ENCODE data around the gene KCNJ14.

The KCNJ14 gene

GRCh38 chr19:48489608-48490216 lies 34.3 kb downstream of the KCNJ14 start:
- DNase-seq: no peak

DNA sequence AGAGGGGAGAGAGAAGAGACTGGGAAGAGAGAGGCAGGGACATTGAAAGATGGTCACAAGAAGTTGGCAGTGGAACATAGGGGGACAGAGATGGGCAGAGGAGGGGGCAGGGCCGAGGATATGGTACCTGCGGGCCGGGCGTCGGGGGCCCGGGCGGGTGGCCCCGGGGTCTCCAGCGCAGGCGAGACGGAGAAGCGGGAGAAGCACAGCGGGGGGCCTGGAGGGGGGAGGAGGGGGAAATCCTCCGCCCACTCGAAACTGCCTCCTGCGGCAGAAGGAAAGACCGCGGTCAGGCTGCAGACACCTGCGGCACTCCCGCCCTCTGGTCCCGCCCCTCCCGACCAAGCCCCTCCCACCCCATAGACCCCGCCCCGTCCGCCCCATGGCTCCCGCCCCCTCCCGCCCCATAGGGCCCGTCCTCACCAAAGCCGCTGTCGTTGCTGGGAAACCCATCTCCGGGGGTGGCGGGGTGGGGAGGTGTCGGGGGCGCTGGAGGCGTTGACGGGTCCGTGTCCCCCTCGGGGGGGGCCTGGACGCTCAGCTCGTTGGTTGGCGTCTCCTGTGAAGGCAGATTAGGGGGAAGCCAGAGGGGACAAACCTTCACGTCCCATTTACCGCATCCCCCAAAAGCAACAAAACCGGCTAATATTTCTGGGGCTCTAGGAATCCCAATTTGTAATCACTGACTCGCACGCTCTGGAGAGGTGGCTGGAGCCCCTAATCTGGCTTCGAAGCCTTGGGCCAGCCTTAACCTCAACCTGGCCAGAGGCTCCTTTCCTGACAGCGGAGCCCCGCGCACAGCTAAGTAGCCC lies 35.8 kb downstream of the KCNJ14 start:
- DNase-seq: no peak

DNA sequence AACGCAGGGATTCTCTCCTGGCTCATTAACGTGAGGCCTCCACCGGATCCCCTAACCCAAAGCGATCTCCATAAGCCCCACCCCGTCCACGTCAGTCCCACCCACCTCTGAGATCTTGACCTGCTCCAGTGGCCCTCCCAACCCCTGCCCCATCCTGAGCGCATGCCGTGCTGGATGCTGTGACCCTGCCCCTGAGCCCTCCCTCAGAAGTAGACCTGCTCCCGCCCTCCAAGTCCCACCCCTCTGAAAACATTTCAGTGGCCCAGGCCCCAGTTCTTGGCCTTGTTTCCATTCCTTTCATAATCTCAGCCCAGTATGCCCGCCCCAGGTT lies 36.4 kb downstream of the KCNJ14 start:
- no peak for DNase-seq

DNA sequence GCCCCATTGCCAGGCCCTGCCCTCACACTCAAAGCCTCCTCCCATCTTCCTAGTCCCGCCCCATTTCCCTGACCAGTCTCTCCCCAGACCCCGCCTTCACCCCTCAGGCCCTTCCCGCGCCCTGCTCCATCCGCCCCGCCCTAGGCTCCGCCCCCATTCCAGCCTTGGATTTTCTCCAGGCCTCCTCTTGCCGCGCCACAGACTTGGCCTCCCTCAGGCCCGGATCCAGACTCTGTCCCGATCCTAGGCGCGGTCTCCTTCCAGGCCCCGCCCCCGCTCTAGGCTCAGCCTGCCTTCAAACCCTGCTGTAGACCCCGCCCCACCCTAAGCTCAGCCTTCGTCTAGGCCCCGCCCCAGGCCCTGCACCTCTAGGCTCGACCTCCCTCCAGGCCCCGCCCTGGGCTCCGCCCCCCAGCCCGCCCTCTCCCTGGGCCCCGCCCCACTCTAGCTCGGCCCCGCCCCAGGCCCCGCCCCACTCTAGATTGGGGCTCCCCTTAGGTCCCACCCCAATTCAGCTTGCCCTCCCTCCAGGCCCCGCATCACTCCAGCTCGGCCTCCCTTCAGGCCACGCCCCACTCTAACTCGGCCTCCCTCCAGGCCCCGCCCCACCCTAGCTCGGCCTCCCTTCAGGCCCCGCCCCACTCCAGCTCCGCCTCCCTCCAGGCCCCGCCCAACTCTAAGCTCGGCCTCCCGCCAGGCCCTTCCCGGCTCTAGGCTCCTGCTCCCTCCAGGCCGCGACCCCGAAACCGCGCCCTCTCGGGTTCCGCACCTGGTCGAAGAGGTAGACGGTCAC lies 37.7 kb downstream of the KCNJ14 start:
- peak; percentile 96 for DNase-seq

GRCh38 chr19:48493718-48494401 lies 38.5 kb downstream of the KCNJ14 start:
- no peak for DNase-seq

GRCh38 chr19:48495396-48495795 lies 40.0 kb downstream of the KCNJ14 start:
- DNase-seq: no peak

GRCh38 chr19:48496959-48497727 lies 41.8 kb downstream of the KCNJ14 start:
- DNase-seq: no peak

DNA sequence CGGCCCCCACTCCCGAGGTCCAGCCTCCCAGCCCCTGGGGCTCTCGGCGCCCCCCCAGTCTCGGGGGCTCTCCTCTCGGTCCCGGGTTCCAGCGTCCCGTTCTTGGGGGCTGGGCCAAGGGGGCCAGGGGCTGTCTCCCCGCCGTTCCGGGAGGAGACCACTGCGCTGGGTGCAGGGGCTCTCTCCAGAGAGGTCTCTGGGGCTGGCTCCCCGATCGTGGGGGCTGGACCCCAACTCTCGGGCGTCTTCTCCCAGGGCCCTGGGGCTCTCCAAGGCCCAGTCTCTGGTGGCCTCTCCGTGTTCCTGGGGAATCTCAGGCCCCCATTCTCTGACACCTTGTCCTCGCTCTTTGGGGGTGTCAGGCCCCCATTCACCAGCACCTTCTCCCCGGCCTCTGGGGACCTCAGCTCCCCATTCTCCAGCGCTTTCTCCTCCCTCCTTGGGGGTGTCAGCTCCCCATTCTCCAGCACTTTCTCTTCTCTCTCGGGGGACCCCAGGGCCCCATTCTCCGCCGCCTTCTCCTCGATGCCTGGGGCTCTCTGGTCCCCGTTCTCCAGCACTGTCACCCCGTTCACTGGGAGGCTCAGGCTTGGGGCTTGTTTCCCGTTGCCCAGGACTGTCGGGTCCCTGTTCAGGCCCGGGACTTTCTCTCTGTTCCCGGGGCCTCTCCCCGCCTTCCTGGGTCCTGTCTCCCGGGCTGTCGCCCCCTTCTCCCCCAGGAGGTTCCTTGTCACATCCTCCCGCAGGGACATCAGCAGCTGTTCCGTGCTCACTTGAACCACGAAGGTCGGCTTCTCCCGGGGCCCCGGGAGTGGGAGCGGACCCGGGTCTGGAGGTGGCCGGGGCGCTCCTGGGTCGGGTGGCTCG lies 42.6 kb downstream of the KCNJ14 start:
- no peak for DNase-seq

DNA sequence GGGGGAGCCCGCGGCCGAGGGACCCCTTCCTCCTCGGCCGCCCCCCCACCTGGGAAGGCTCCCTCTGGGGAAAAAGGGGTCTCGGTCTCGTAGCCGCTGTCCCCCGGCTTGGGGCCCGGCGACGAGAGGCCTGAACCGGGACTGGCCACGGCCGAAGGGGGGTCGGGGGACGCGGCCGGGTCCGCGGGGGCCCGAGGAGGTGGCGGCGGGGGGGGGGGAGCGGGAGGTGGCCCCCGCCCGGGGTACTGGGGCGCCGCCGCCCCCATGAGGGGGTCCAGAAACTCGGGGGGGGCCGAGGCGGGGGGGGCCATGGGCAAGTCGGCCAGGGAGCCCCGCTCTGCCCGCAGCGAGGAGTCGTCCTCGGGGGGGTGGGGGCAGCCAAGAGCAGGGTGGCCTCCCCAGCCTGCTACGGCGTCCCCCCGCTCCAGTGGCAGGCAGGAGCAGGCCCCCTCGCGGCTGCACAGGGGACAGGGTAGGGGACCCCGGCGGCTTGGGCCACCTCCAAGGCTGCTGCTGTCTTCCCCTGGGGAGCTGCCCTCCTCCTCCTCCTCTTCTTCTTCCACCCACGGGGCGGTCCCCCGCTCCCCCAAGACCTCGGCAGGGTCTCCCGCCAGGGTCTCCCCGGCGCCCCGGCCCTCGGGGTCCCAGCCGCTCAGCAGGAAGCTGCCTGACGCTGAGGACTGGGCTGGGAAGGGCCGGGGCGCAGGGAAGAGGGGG lies 43.4 kb downstream of the KCNJ14 start:
- no peak for DNase-seq

DNA sequence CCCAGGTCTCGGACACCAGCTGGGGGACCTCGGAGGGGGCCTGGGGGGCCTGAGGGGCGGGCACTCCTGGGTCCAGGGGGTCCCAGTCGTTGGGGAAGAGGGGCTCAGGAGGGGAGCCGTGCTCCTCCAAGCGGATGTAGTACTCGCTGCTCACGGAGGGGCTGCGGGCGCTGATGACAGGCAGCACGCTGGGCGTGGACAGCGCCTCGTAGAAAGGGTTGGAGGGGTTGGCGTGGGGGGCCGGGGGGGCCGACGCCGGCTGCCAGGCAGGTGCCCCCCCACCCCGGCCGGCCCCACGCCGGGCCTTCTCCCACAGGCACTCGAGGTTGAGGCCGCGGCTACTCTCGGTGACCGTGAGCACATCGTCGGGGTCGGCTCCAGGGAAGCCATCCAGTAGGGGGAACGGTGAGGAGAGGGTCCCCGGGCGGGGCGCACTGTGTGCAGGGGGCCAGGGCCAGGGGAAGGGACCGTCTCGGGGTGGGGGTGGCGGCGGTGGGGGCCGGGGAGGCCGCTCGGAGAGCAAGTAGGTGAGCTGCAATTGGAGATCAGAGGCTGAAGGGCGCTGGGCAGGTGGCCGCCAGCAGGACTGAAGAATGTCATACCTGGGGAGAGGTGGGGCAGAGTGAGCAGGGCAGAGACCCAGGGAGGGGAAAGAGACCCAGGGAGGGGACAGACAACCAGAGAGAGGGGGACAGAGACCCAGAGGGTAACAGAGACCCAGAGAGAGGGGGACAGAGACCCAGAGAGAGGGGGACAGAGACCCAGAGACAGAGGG lies 44.1 kb downstream of the KCNJ14 start:
- no peak for DNase-seq

DNA sequence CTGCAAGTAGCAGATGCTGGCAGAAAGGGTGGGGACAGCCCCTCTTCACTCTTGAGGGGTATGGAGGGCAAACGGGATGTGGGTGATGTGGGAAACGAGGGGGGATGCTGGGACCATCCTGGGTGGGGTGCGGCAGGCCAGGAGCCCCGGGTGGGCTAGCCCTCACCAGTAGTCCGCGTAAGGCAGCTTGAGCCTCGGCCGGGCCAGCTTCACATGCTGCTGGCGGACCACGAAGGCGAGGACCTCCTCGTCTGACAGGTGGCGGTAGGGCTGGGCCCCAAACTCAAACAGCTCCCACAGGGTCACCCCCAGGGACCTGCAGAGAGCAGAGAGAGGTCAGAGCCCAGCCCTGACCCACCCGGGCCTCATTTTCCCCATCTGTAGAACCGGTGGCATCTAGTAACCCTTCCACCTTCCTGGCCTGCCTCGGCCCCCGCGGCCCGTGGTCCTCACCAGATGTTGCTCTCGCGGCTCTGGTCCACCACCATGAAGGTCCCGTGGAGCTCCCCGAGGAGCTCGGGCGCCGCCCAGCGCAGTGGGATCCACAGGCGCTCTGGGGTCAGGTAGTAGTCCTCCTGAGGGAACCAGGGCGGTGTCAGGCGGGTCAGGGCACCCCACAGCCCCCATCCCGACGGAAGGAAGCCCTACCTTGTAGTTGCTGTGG lies 45.6 kb downstream of the KCNJ14 start:
- no peak for DNase-seq

DNA sequence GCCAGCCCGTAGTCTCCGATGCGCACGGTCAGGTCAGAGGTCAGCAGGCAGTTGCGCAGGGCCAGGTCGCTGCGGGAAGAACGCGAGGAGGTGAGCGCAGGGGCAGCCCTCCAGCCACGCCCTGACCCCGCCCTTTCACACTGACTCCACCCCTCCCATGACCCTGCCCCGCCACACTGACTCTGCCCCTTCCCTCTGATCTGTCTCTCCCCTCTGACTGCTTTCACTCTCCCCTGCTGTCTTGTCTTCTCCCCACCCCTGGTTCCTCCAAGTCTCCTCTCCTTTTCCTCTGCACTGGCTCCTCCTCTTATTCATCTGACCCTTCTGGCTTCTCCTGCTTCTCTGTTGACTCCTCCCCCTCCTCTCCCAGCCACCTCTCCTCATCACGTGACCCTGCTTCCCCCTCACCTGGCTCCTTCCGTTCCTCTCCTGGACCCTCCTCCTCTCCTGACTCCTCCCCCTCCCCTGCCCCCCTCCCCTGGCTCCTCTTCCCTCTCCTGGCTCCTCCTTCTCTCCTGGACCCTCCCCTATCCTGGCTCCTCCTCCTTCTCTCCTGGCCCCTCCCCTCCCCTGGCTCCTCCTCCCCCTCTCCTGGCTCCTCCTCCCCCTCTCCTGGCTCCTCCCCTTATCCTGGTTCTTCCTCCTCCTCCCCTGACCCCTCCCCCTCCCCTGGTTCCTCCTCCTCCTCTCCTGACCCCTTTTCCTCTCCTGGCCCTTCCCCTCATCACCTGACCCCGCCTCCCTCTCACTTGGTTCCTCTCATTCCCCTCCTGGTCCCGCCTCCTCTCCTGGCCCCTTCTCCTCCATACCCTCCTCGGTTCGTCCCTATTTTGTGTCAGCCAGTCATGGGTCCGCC lies 46.3 kb downstream of the KCNJ14 start:
- peak; percentile 92 for DNase-seq

GRCh38 chr19:48502350-48503018 lies 47.1 kb downstream of the KCNJ14 start:
- DNase-seq: no peak

- no peak for DNase-seq
Measured at GRCh38 chr19:48506138-48506733, 50.9 kb downstream of the KCNJ14 start.

DNA sequence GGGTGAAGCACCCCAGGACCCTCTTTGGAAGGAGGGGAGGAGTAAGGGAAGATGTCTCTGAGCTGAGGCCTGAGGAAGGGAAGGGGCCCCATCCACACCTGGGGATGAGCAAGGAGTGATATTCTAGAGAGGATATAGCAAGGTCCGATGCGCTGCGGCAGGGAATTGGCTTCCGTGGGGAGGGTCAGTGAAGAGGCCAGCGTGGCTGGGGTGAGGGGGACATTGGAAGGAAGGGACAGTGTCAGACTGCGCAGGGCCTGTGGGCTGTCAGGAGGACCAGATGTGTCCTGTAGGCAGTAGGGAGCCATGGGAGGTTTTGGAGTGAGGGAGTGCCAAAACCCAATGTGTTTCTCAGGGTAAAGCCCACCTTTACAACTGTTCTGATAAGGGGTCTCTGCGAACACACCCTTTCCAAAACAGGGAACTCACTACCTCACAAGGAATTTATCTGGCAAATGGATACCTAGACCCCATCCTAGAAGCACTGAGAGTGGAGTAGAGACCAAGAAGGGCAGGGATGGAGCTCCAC lies 52.6 kb downstream of the KCNJ14 start:
- DNase-seq: no peak

DNA sequence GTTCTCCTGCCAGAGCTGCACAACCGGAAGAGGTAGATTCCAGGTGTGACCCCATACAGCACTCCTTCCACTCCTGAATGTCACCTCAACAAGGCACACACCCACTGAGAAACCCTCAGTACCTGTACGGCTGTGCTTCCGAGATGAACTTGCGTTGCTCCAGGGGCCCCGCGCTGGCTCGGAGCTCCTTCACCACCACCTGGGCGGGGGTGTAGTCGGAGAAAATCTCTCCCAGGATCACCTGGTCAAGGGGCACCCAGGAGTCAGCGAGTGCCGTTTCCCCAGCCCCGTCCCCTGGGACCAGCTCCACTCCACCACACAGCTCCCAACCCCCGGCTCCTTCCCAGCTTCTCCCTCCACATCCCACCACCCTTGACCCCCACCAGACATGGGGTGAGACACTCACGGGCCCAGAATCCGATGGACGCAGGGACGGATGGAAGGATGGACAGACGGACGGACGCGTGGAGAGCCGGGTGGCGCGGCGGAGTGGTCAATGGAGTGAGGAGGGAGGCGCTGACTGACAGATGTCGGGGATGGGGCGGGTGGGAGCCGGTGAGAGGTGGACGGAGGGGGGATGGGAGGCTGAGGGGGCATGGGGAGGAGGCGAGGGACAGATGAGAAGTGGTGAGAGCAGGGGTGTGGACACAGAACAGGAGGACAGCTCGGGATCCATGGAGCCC lies 53.5 kb downstream of the KCNJ14 start:
- DNase-seq: no peak
